ENCODE data around the gene THOC3. TPM values are rescaled to one million over a fixed set of nuclear protein-coding genes. Genes with fewer than 3 reads are reported as not detected.
"Not testable (repeated sequence)": the region's sequence is repeated elsewhere in the genome, so short reads cannot be mapped to it uniquely, and the experiment has no call there.

Gene THOC3
- total RNA-seq (31.7 and 35.3 TPM in 2 replicates), polyA plus RNA-seq (24.1 and 30.9 TPM in 2 replicates), polyA minus RNA-seq (30.1 and 68.4 TPM in 2 replicates)
- 41.1 TPM for total RNA-seq (2013)

GRCh38 chr5:175967471-175968372 is at the start of gene THOC3:
Gene THOC3, minus strand, starts transcription at chr5:175968315. Its CDS starts 107 bp downstream, at chr5:175968208.
- H3K27me3 ChIP-seq (replicated peaks in 1 of 4; ENCODE audit: control extremely low read depth in 1 of 4, control insufficient read depth in 3 of 4, insufficient read depth in 4 of 4, low read length in 3 of 4); H3K79me2 ChIP-seq (ENCODE audit: control insufficient read depth, insufficient read depth, low read length); H3K36me3 ChIP-seq (replicated peaks in 1 of 2; ENCODE audit: control extremely low read depth in 1 of 2, control insufficient read depth in 1 of 2, extremely low read depth in 1 of 2, insufficient read depth in 2 of 2, low read length in 1 of 2); H3K27ac ChIP-seq (ENCODE audit: low read length in 2 of 2); H3K4me1 ChIP-seq (ENCODE audit: control insufficient read depth in 2 of 2, insufficient read depth in 2 of 2, low read length in 2 of 2); H3K9me3 Mint-ChIP-seq (ENCODE audit: insufficient read depth); H3K27me3 Mint-ChIP-seq; H3K4me1 Mint-ChIP-seq; H4K20me1 ChIP-seq (ENCODE audit: control insufficient read depth, insufficient read depth, low read length, poor library complexity, severe bottlenecking); CTCF ChIA-PET; POLR2A ChIA-PET; intact Hi-C loops (cut with micrococcal nuclease); H3K9me3 ChIP-seq (ENCODE audit: control extremely low read depth in 1 of 3, control insufficient read depth in 2 of 3, insufficient read depth in 1 of 3, low read length in 2 of 3): not testable (repeated sequence)
- H3K4me3 Mint-ChIP-seq: peak within 1 kb of the TSS; percentile 79
- peak within 1 kb of the TSS; percentile 63 for H3K9ac ChIP-seq (ENCODE audit: low read length)
- peak within 1 kb of the TSS; percentile 60 for H2AFZ ChIP-seq (ENCODE audit: insufficient read depth, low read depth, low read length, poor library complexity, severe bottlenecking)
- H3K27ac Mint-ChIP-seq: peak within 1 kb of the TSS; percentile 53
- peak within 1 kb of the TSS in 4 of 5 experiments; percentile 53 to 66 (median 62) for H3K4me3 ChIP-seq (ENCODE audit: control extremely low read depth in 1 of 5, extremely low read depth in 1 of 5, insufficient read depth in 1 of 5, low read depth in 2 of 5, low read length in 4 of 5)
- WGBS (ENCODE audit: insufficient coverage): 0% methylated on average over 32 of the region's 67 CpGs
- ATAC-seq (ENCODE audit: low read depth) (peak; percentile 97), DNase-seq (peak; percentile 90)
- H3K4me2 ChIP-seq (replicated peaks; ENCODE audit: low read depth, low read length, poor library complexity, severe bottlenecking): peak within 1 kb of the TSS; percentile 38

- H3K36me3 ChIP-seq (replicated peaks in 1 of 2; ENCODE audit: control extremely low read depth in 1 of 2, control insufficient read depth in 1 of 2, extremely low read depth in 1 of 2, insufficient read depth in 2 of 2, low read length in 1 of 2); H3K4me3 ChIP-seq (ENCODE audit: control extremely low read depth in 1 of 5, extremely low read depth in 1 of 5, insufficient read depth in 1 of 5, low read depth in 2 of 5, low read length in 4 of 5); H3K9ac ChIP-seq (ENCODE audit: low read length); H2AFZ ChIP-seq (ENCODE audit: insufficient read depth, low read depth, low read length, poor library complexity, severe bottlenecking); H3K4me1 ChIP-seq (ENCODE audit: control insufficient read depth in 2 of 2, insufficient read depth in 2 of 2, low read length in 2 of 2); H3K79me2 ChIP-seq (ENCODE audit: control insufficient read depth, insufficient read depth, low read length); H3K27me3 ChIP-seq (replicated peaks in 1 of 4; ENCODE audit: control extremely low read depth in 1 of 4, control insufficient read depth in 3 of 4, insufficient read depth in 4 of 4, low read length in 3 of 4); POLR2A ChIA-PET; H3K4me2 ChIP-seq (replicated peaks; ENCODE audit: low read depth, low read length, poor library complexity, severe bottlenecking); H3K9me3 Mint-ChIP-seq (ENCODE audit: insufficient read depth); H3K9me3 ChIP-seq (ENCODE audit: control extremely low read depth in 1 of 3, control insufficient read depth in 2 of 3, insufficient read depth in 1 of 3, low read length in 2 of 3); H3K27ac ChIP-seq (ENCODE audit: low read length in 2 of 2); intact Hi-C loops (cut with micrococcal nuclease); H3K4me1 Mint-ChIP-seq; H3K27me3 Mint-ChIP-seq; DNase-seq; ATAC-seq (ENCODE audit: low read depth); CTCF ChIA-PET; H4K20me1 ChIP-seq (ENCODE audit: control insufficient read depth, insufficient read depth, low read length, poor library complexity, severe bottlenecking); H3K27ac Mint-ChIP-seq; H3K4me3 Mint-ChIP-seq: not testable (repeated sequence)
- WGBS (ENCODE audit: insufficient coverage): no CpG with 5 or more reads among the region's 4 CpGs
Observed at GRCh38 chr5:176017324-176017723, 49.2 kb upstream of the THOC3 start.

GRCh38 chr5:176014360-176014759 is 46.2 kb upstream of the THOC3 start:
- H3K4me3 Mint-ChIP-seq; H3K27ac Mint-ChIP-seq; ATAC-seq (ENCODE audit: low read depth); H3K79me2 ChIP-seq (ENCODE audit: control insufficient read depth, insufficient read depth, low read length); H2AFZ ChIP-seq (ENCODE audit: insufficient read depth, low read depth, low read length, poor library complexity, severe bottlenecking); H3K4me1 Mint-ChIP-seq; CTCF ChIA-PET; H3K9ac ChIP-seq (ENCODE audit: low read length); H3K36me3 ChIP-seq (replicated peaks in 1 of 2; ENCODE audit: control extremely low read depth in 1 of 2, control insufficient read depth in 1 of 2, extremely low read depth in 1 of 2, insufficient read depth in 2 of 2, low read length in 1 of 2); H4K20me1 ChIP-seq (ENCODE audit: control insufficient read depth, insufficient read depth, low read length, poor library complexity, severe bottlenecking); H3K27ac ChIP-seq (ENCODE audit: low read length in 2 of 2); H3K9me3 Mint-ChIP-seq (ENCODE audit: insufficient read depth); POLR2A ChIA-PET; DNase-seq; H3K4me2 ChIP-seq (replicated peaks; ENCODE audit: low read depth, low read length, poor library complexity, severe bottlenecking); intact Hi-C loops (cut with micrococcal nuclease); H3K27me3 ChIP-seq (replicated peaks in 1 of 4; ENCODE audit: control extremely low read depth in 1 of 4, control insufficient read depth in 3 of 4, insufficient read depth in 4 of 4, low read length in 3 of 4); H3K27me3 Mint-ChIP-seq; H3K4me3 ChIP-seq (ENCODE audit: control extremely low read depth in 1 of 5, extremely low read depth in 1 of 5, insufficient read depth in 1 of 5, low read depth in 2 of 5, low read length in 4 of 5); H3K4me1 ChIP-seq (ENCODE audit: control insufficient read depth in 2 of 2, insufficient read depth in 2 of 2, low read length in 2 of 2); H3K9me3 ChIP-seq (ENCODE audit: control extremely low read depth in 1 of 3, control insufficient read depth in 2 of 3, insufficient read depth in 1 of 3, low read length in 2 of 3): not testable (repeated sequence)
- WGBS (ENCODE audit: insufficient coverage): no CpG with 5 or more reads among the region's 6 CpGs

GRCh38 chr5:176011088-176011487 is 43.0 kb upstream of the THOC3 start:
- H3K27me3 Mint-ChIP-seq, H3K27ac Mint-ChIP-seq: not testable (repeated sequence)

More at GRCh38 chr5:176011088-176011487, 43.0 kb upstream of the THOC3 start:
- ATAC-seq (ENCODE audit: low read depth); intact Hi-C loops (cut with micrococcal nuclease); H3K4me2 ChIP-seq (replicated peaks; ENCODE audit: low read depth, low read length, poor library complexity, severe bottlenecking); H2AFZ ChIP-seq (ENCODE audit: insufficient read depth, low read depth, low read length, poor library complexity, severe bottlenecking); DNase-seq; H3K27me3 ChIP-seq (replicated peaks in 1 of 4; ENCODE audit: control extremely low read depth in 1 of 4, control insufficient read depth in 3 of 4, insufficient read depth in 4 of 4, low read length in 3 of 4); H3K36me3 ChIP-seq (replicated peaks in 1 of 2; ENCODE audit: control extremely low read depth in 1 of 2, control insufficient read depth in 1 of 2, extremely low read depth in 1 of 2, insufficient read depth in 2 of 2, low read length in 1 of 2); H3K4me1 ChIP-seq (ENCODE audit: control insufficient read depth in 2 of 2, insufficient read depth in 2 of 2, low read length in 2 of 2); H4K20me1 ChIP-seq (ENCODE audit: control insufficient read depth, insufficient read depth, low read length, poor library complexity, severe bottlenecking); H3K9me3 Mint-ChIP-seq (ENCODE audit: insufficient read depth); CTCF ChIA-PET; H3K4me3 Mint-ChIP-seq; H3K9ac ChIP-seq (ENCODE audit: low read length); H3K9me3 ChIP-seq (ENCODE audit: control extremely low read depth in 1 of 3, control insufficient read depth in 2 of 3, insufficient read depth in 1 of 3, low read length in 2 of 3); H3K4me3 ChIP-seq (ENCODE audit: control extremely low read depth in 1 of 5, extremely low read depth in 1 of 5, insufficient read depth in 1 of 5, low read depth in 2 of 5, low read length in 4 of 5); H3K27ac ChIP-seq (ENCODE audit: low read length in 2 of 2); H3K79me2 ChIP-seq (ENCODE audit: control insufficient read depth, insufficient read depth, low read length); H3K4me1 Mint-ChIP-seq; POLR2A ChIA-PET: not testable (repeated sequence)
- no CpG with 5 or more reads among the region's 4 CpGs for WGBS (ENCODE audit: insufficient coverage)

All from B cell (primary cell).